Fibroblast of mammary gland (primary cell): ENCODE results near the gene SMYD1.

Source experiments
- DNase-seq: peaks from one replicate; pipeline ENCODE4 v3.0.0-alpha.2; 2010; ENCODE audit warnings: low read depth
- H3K4me3 ChIP-seq: 2 replicates; pipeline ENCODE4 v1.5.1; 2011; ENCODE audit warnings: low read depth, mild to moderate bottlenecking, low read length, moderate library complexity; ENCODE audit not compliant: control insufficient read depth
- CTCF ChIP-seq: conservative IDR thresholded peaks from 2 replicates; pipeline ENCODE4 v1.5.1; 2011; ENCODE audit warnings: low read depth, low read length, inconsistent platforms; ENCODE audit not compliant: control insufficient read depth, insufficient read depth

SMYD1 gene

GRCh38 chr2:88085099-88085498 lies 17.5 kb downstream of the SMYD1 start:
- TF ChIP-seq CTCF, result no peak
- H3K4me3 ChIP-seq, result no peak overlapping the region
- DNase-seq, result no peak

GRCh38 chr2:88085602-88086001 lies 18.0 kb downstream of the SMYD1 start:
- no peak for TF ChIP-seq CTCF
- H3K4me3 ChIP-seq, result no peak overlapping the region

GRCh38 chr2:88086401-88086800 lies 18.8 kb downstream of the SMYD1 start:
- no peak for TF ChIP-seq CTCF
- no peak for DNase-seq
- no peak overlapping the region for H3K4me3 ChIP-seq

More at GRCh38 chr2:88085602-88086001, 18.0 kb downstream of the SMYD1 start:
- DNase-seq, result no peak

- no peak for TF ChIP-seq CTCF
- no peak overlapping the region for H3K4me3 ChIP-seq
- DNase-seq, result no peak
Observed at GRCh38 chr2:88087073-88087472, 19.4 kb downstream of the SMYD1 start.

GRCh38 chr2:88087763-88088162 lies 20.1 kb downstream of the SMYD1 start:
- no peak overlapping the region for H3K4me3 ChIP-seq
- no peak for TF ChIP-seq CTCF
- no peak for DNase-seq

GRCh38 chr2:88088999-88089398 lies 21.4 kb downstream of the SMYD1 start:
- DNase-seq, result no peak
- TF ChIP-seq CTCF, result no peak
- no peak overlapping the region for H3K4me3 ChIP-seq
